Thoracic aorta endothelial cell (primary cell): ENCODE results near the gene PCYT1B. TPM values are rescaled to one million over a fixed set of nuclear protein-coding genes. Genes with fewer than 3 reads are reported as not detected.

Source experiments
- small RNA-seq: library from RNA; depleted of rRNA; stranded (forward); fragments of <200 nt; gene quantifications from one replicate; pipeline ENCODE3, GENCODE V24; 2012
- total RNA-seq: library from RNA; depleted of rRNA; stranded (reverse); fragments of >200 nt; gene quantifications from 2 replicates; pipeline ENCODE4 v1.2.3, GENCODE V29; 2012

The PCYT1B gene
- total RNA-seq = 0.50 TPM in 1 of 2 replicates, not detected in the other

GRCh38 chrX:24647257-24648058, at the start of gene PCYT1B:
PCYT1B (minus strand) TSS chrX:24647347; CDS start chrX:24647105, 242 bp downstream.

GRCh38 chrX:24693453-24694202, 46.5 kb upstream of the PCYT1B start, which contains the start of gene POLA1:
POLA1 (plus strand) TSS chrX:24693918; CDS start chrX:24693962, 44 bp downstream.

Small RNA genes within 50 kb of the gene (small RNA-seq; reads per million reads assigned to genes)
- not detected for gene SNRPEP9

Other genes with a start within 250 kb of the PCYT1B start
- gene PDK3, start 182.1 kb downstream of the PCYT1B start, total RNA-seq = 11.6 and 21.5 TPM in 2 replicates
- gene POLA1, start 46.6 kb upstream of the PCYT1B start, total RNA-seq = 32.3 and 32.5 TPM in 2 replicates